Keratinocyte (primary cell): Measurements from ENCODE around the gene PARD3B. TPM values are rescaled to one million over a fixed set of nuclear protein-coding genes. Genes with fewer than 3 reads are reported as not detected.

Experiments used
- DNase-seq: peaks from one replicate; pipeline ENCODE4 v3.0.0-alpha.2; 2011; ENCODE audit warnings: low read depth, missing footprints, low spot score
- FAIRE-seq: peaks from 2 replicates; lab custom pipeline; 2011; peaks lifted over from hg19 to GRCh38; lab: Jason Lieb, UNC
- H2AFZ ChIP-seq: 2 replicates; pipeline ENCODE4 v1.6.0; 2012; ENCODE audit warnings: low read length, control low read depth, inconsistent platforms; ENCODE audit not compliant: control insufficient read depth
- H3K27ac ChIP-seq: 2 replicates; pipeline ENCODE4 v1.5.1; 2011; ENCODE audit warnings: low read length; ENCODE audit not compliant: control insufficient read depth, insufficient read depth
- H3K27me3 ChIP-seq: 3 replicates; pipeline ENCODE4 v1.6.0; 2011; ENCODE audit warnings: low read length; ENCODE audit not compliant: control insufficient read depth, insufficient read depth; ENCODE audit errors: extremely low read depth
- H3K36me3 ChIP-seq, 2 experiments: 2 replicates in 1 of 2; 3 replicates in 1 of 2; pipeline ENCODE4 v1.5.1; 2011; ENCODE audit warnings: low read length in 2 of 2, mild to moderate bottlenecking in 1 of 2; ENCODE audit not compliant: control insufficient read depth in 2 of 2, insufficient read depth in 2 of 2; ENCODE audit errors: extremely low read depth in 1 of 2
- H3K4me1 ChIP-seq: 3 replicates; pipeline ENCODE4 v1.5.1; 2011; ENCODE audit warnings: low read length; ENCODE audit not compliant: control insufficient read depth, insufficient read depth; ENCODE audit errors: extremely low read depth
- H3K4me2 ChIP-seq: 3 replicates; pipeline ENCODE4 v1.6.0; 2011; ENCODE audit warnings: low read depth, low read length; ENCODE audit not compliant: control insufficient read depth, insufficient read depth; ENCODE audit errors: extremely low read depth
- H3K4me3 ChIP-seq, 3 experiments: fragments of 200-600 bp in 1 of 3; sonication (generic) in 1 of 3; 2 replicates in 2 of 3; 3 replicates in 1 of 3; pipeline ENCODE4 v1.5.1; 2011 to 2016; ENCODE audit warnings: low read length in 3 of 3, mild to moderate bottlenecking in 3 of 3, control low read depth in 2 of 3, inconsistent platforms in 1 of 3, low read depth in 1 of 3, mixed read lengths in 1 of 3, mixed run types in 1 of 3, moderate library complexity in 1 of 3; ENCODE audit not compliant: control insufficient read depth in 2 of 3, insufficient read depth in 2 of 3; ENCODE audit errors: extremely low read depth in 1 of 3
- H3K79me2 ChIP-seq: 2 replicates; pipeline ENCODE4 v1.6.0; 2012; ENCODE audit warnings: low read length; ENCODE audit not compliant: control insufficient read depth, insufficient read depth
- H3K9ac ChIP-seq: 3 replicates; pipeline ENCODE4 v1.6.0; 2011; ENCODE audit warnings: low read length; ENCODE audit not compliant: control insufficient read depth, insufficient read depth; ENCODE audit errors: extremely low read depth
- H3K9me1 ChIP-seq: 3 replicates; pipeline ENCODE4 v1.6.0; 2011; ENCODE audit warnings: low read length; ENCODE audit not compliant: control insufficient read depth, insufficient read depth; ENCODE audit errors: extremely low read depth
- H3K9me3 ChIP-seq: 2 replicates; pipeline ENCODE4 v1.5.1; 2012; ENCODE audit warnings: low read depth, low read length; ENCODE audit not compliant: control insufficient read depth
- H4K20me1 ChIP-seq: 3 replicates; pipeline ENCODE4 v1.6.0; 2011; ENCODE audit warnings: low read length; ENCODE audit not compliant: control insufficient read depth, insufficient read depth; ENCODE audit errors: extremely low read depth
- EZH2 ChIP-seq: IDR thresholded peaks from one replicate; pipeline ENCODE4 v1.6.1; 2012; ENCODE audit warnings: inconsistent platforms, mild to moderate bottlenecking, low read length, moderate library complexity
- dilution Hi-C: fragments of 300-500 bp; cut with MboI; formaldehyde crosslinking; loops from one replicate; pipeline ENCODE4 v1.7.0; 2020; ENCODE audit warnings: low sequenced_read_pairs; ENCODE audit not compliant: extremely low pct_ligation_motif_present
- polyA plus RNA-seq, 5 experiments: library from polyadenylated mRNA; depleted of rRNA in 3 of 5; stranded (reverse) in 3 of 5; stranded (forward) in 1 of 5; unstranded in 1 of 5; fragments of >200 nt; gene quantifications; 1 replicate in 1 of 5; 2 replicates in 3 of 5; 3 replicates in 1 of 5; pipeline versions ENCODE4 v1.2.1 to v1.2.3, GENCODE V29; 2011 to 2012; ENCODE audit warnings: missing spikeins in 2 of 5, low read depth in 1 of 5, low replicate concordance in 1 of 5
- TF ChIP-seq, protein P1 (sequence below), 3 experiments: IDR thresholded peaks in 1 of 3; conservative IDR thresholded peaks in 1 of 3; optimal IDR thresholded peaks in 1 of 3; 2 replicates in 2 of 3; 3 replicates in 1 of 3; pipeline versions ENCODE3 to v1.5.1; 2011; ENCODE audit warnings: low read length in 3 of 3, mild to moderate bottlenecking in 3 of 3, moderate library complexity in 2 of 3, control low read depth in 1 of 3, inconsistent platforms in 1 of 3; ENCODE audit not compliant: insufficient read depth in 2 of 3; ENCODE audit errors: extremely low read depth in 1 of 3

Gene PARD3B
- polyA plus RNA-seq, 1 donor (not counting 4 experiments of a cell fraction or from before 2014, with no cell fraction given) = 1.2 TPM

DNA sequence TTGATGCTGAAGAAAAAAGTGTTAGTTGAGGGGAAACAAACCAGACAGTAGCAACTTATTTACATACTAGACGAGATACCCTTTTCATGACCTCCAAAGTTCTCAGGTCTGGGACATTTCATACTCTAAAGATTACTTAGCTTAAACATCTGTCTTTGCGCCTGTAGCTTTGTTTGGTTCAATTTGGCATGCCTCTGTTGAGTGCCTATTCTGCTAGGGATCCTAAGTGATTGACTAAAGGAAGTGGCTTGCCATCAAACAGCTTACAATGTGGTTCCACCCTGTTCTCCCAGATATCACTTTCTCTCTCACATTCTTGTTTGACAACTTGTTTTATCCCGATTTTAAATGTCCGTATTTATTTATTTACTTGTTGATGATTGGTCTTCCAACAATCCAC, 488.8 kb downstream of the PARD3B start:
- Histone ChIP-seq H3K9me1 (no peaks in the 10 kb centered on the region), H3K27me3 (no peaks in the 10 kb centered on the region), H3K9me3 (no peaks in the 10 kb centered on the region), H3K4me1 (no peaks in the 10 kb centered on the region), H3K36me3 (no peaks in the 10 kb centered on the region), H2AFZ (no peak overlapping the region), H3K79me2 (no peaks in the 10 kb centered on the region), H3K9ac (no peak overlapping the region), H3K27ac (no peak overlapping the region), H3K4me3 (no peak overlapping the region), H4K20me1 (no peaks in the 10 kb centered on the region), H3K4me2 (no peak overlapping the region)
- no peak for TF ChIP-seq EZH2
- TF ChIP-seq, protein P1, sequence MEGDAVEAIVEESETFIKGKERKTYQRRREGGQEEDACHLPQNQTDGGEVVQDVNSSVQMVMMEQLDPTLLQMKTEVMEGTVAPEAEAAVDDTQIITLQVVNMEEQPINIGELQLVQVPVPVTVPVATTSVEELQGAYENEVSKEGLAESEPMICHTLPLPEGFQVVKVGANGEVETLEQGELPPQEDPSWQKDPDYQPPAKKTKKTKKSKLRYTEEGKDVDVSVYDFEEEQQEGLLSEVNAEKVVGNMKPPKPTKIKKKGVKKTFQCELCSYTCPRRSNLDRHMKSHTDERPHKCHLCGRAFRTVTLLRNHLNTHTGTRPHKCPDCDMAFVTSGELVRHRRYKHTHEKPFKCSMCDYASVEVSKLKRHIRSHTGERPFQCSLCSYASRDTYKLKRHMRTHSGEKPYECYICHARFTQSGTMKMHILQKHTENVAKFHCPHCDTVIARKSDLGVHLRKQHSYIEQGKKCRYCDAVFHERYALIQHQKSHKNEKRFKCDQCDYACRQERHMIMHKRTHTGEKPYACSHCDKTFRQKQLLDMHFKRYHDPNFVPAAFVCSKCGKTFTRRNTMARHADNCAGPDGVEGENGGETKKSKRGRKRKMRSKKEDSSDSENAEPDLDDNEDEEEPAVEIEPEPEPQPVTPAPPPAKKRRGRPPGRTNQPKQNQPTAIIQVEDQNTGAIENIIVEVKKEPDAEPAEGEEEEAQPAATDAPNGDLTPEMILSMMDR (optimal IDR thresholded peaks at IDR 0.05 in 1 of 3, IDR thresholded peaks at IDR 0.05 in 1 of 3, conservative IDR thresholded peaks at IDR 0.05 in 1 of 3; ENCODE audit: extremely low read depth in 1 of 3, insufficient read depth in 2 of 3, low read length in 3 of 3) = no peak
- dilution Hi-C loops = no loop called here
- no peak for FAIRE-seq
- DNase-seq = no peak

DNA sequence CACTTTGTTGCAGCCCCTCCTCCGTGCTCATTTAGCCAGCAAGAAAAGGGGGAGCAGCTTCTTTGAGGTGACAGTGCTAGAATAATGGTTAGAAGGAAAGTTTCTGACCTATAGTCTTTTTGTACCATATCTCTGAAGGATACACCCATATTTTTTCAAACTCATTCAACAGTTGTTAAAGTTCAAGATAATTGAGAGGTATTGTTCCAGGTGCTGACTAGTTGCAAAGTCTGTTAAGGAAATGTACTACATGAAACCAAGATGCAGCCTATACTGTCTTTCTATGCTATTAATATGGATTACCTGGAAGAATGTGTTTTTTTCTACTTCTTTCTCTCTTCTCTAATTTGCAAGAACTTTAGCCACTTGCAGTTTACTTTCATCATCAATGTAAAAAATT, 495.0 kb downstream of the PARD3B start:
- no peaks in the 10 kb centered on the region for H3K79me2 ChIP-seq
- H4K20me1 ChIP-seq = no peaks in the 10 kb centered on the region
- H3K4me2 ChIP-seq = no peak overlapping the region
- H2AFZ ChIP-seq = no peak overlapping the region
- no peak overlapping the region for H3K9ac ChIP-seq
- DNase-seq (no peak), FAIRE-seq (no peak)
- no peaks in the 10 kb centered on the region for H3K27me3 ChIP-seq
- no peaks in the 10 kb centered on the region for H3K4me1 ChIP-seq
- no peaks in the 10 kb centered on the region for H3K9me3 ChIP-seq
- H3K9me1 ChIP-seq = no peaks in the 10 kb centered on the region
- dilution Hi-C loops = no loop called here
- H3K27ac ChIP-seq = no peak overlapping the region
- TF ChIP-seq EZH2 = no peak
- TF ChIP-seq, protein P1 (optimal IDR thresholded peaks at IDR 0.05 in 1 of 3, IDR thresholded peaks at IDR 0.05 in 1 of 3, conservative IDR thresholded peaks at IDR 0.05 in 1 of 3; ENCODE audit: extremely low read depth in 1 of 3, insufficient read depth in 2 of 3, low read length in 3 of 3) = no peak
- H3K36me3 ChIP-seq = no peaks in the 10 kb centered on the region
- H3K4me3 ChIP-seq = no peak overlapping the region
